Measurements from ENCODE around the gene C5orf63. TPM values are rescaled to one million over a fixed set of nuclear protein-coding genes. Genes with fewer than 3 reads are reported as not detected.
A peak's percentile ranks its signal among the peaks of the same experiment; 100 is the strongest.

The C5orf63 gene
- total and polyA plus RNA-seq, 2 experiments from 2014 or later = 6.8 to 10.5 TPM

- peak overlapping the region; percentile 13; the same call in 1 of the 3 replicates for H3K4me3 Mint-ChIP-seq
- Histone ChIP-seq H3K36me3 (ENCODE audit: insufficient read depth) (no peaks in the 10 kb centered on the region), H3K79me2 (replicated peaks; ENCODE audit: insufficient read depth) (no peaks in the 10 kb centered on the region), H4K20me1 (replicated peaks; ENCODE audit: insufficient read depth) (no peaks in the 10 kb centered on the region), H3K4me3 (no peak overlapping the region), H3F3A (replicated peaks; ENCODE audit: low read depth) (no peaks in the 10 kb centered on the region), H3K9me2 (ENCODE audit: insufficient read depth) (no peaks in the 10 kb centered on the region), H3K4me2 (peak overlapping the region; percentile 63), H3K27ac (ENCODE audit: low read depth) (peak overlapping the region; percentile 36; the same call in 1 of the 2 replicates), H3K4me1 (ENCODE audit: insufficient read depth) (peaks cover 22% of the 10 kb centered on the region), H3K27me3 (ENCODE audit: insufficient read depth) (no peaks in the 10 kb centered on the region), H2AFZ (peak overlapping the region; percentile 70; the same call in 1 of the 2 replicates)
- H3K27me3 Mint-ChIP-seq (ENCODE audit: insufficient read depth, low read depth, poor library complexity) = peaks cover 2% of the 10 kb centered on the region
- no peaks in the 10 kb centered on the region for H3K36me3 Mint-ChIP-seq (ENCODE audit: low read depth)
- peak; percentile 86 for ATAC-seq
- no peaks in the 10 kb centered on the region for H3K9me3 Mint-ChIP-seq
- H3K4me1 Mint-ChIP-seq = peaks cover 28% of the 10 kb centered on the region
- no peak for TF ChIP-seq STAT1 (IDR thresholded peaks at IDR 0.05; ENCODE audit: unreplicated experiment)
- TF ChIP-seq CTCF (conservative IDR thresholded peaks at IDR 0.05; ENCODE audit: low read depth in 2 of 2) = no peak
- TF ChIP-seq CREB1 (CRISPR knock-in tag; IDR thresholded peaks at IDR 0.05; ENCODE audit: low read depth) = no peak
- no peak for TF ChIP-seq ZNF114 (CRISPR knock-in tag; IDR thresholded peaks at IDR 0.05)
- TF ChIP-seq ZNF331 (CRISPR knock-in tag; IDR thresholded peaks at IDR 0.05; ENCODE audit: low read depth) = no peak
- H3K27ac Mint-ChIP-seq = no peak overlapping the region; the same call in 1 of the 2 replicates
- DNase-seq (ENCODE audit: low spot score) = peak; percentile 36
These were observed 32.3 kb downstream of the C5orf63 start for GRCh38 chr5:127040796-127041520.

- no peak for DNase-seq (ENCODE audit: low spot score)
- no peaks in the 10 kb centered on the region for H4K20me1 ChIP-seq (replicated peaks; ENCODE audit: insufficient read depth)
- Mint-ChIP-seq H3K27me3 (ENCODE audit: insufficient read depth, low read depth, poor library complexity) (peaks cover 2% of the 10 kb centered on the region), H3K9me3 (no peaks in the 10 kb centered on the region), H3K36me3 (ENCODE audit: low read depth) (no peaks in the 10 kb centered on the region), H3K4me3 (no peak overlapping the region), H3K4me1 (peaks cover 28% of the 10 kb centered on the region), H3K27ac (no peak overlapping the region)
- no peak overlapping the region for H3K4me3 ChIP-seq
- H3K4me2 ChIP-seq = no peak overlapping the region
- no peak for ATAC-seq
- peaks cover under 1% of the 10 kb centered on the region; the same call in 1 of the 2 replicates for H3K27me3 ChIP-seq (ENCODE audit: insufficient read depth)
- no peaks in the 10 kb centered on the region for H3K9me2 ChIP-seq (ENCODE audit: insufficient read depth)
- H2AFZ ChIP-seq = no peak overlapping the region
- H3F3A ChIP-seq (replicated peaks; ENCODE audit: low read depth) = no peaks in the 10 kb centered on the region
- H3K4me1 ChIP-seq (ENCODE audit: insufficient read depth) = peaks cover 22% of the 10 kb centered on the region
- no peaks in the 10 kb centered on the region for H3K79me2 ChIP-seq (replicated peaks; ENCODE audit: insufficient read depth)
- no peak overlapping the region for H3K27ac ChIP-seq (ENCODE audit: low read depth)
- no peaks in the 10 kb centered on the region for H3K36me3 ChIP-seq (ENCODE audit: insufficient read depth)
- TF ChIP-seq REST (IDR thresholded peaks at IDR 0.05; ENCODE audit: unreplicated experiment) (no peak), EZH2phosphoT487 (IDR thresholded peaks at IDR 0.05; ENCODE audit: unreplicated experiment) (no peak), ZNF331 (CRISPR knock-in tag; IDR thresholded peaks at IDR 0.05; ENCODE audit: low read depth) (no peak), ETS1 (IDR thresholded peaks at IDR 0.05) (no peak), CTCF (conservative IDR thresholded peaks at IDR 0.05; ENCODE audit: low read depth in 2 of 2) (no peak), NANOG (IDR thresholded peaks at IDR 0.05; ENCODE audit: borderline replicate concordance) (no peak), POLR2AphosphoS5 (IDR thresholded peaks at IDR 0.05; ENCODE audit: low read depth) (no peak), STAT1 (IDR thresholded peaks at IDR 0.05; ENCODE audit: unreplicated experiment) (no peak)
These were observed 34.8 kb downstream of the C5orf63 start for GRCh38 chr5:127038550-127038949.
